GM19023 (cell line): ENCODE measurements around the gene TPT1.
"Not testable (repeated sequence)": the region's sequence is repeated elsewhere in the genome, so short reads cannot be mapped to it uniquely, and the experiment has no call there.

Experiments used
- ATAC-seq: cut with Tn5 transposase; IDR thresholded peaks from one replicate; pipeline ENCODE4 v1.9.1; 2021; ENCODE audit warnings: mild to moderate bottlenecking, moderate library complexity; ENCODE audit not compliant: unreplicated experiment

Gene TPT1

GRCh38 chr13:45306966-45307365, 34.0 kb downstream of the TPT1 start:
- ATAC-seq = no peak

GRCh38 chr13:45305079-45305478, 35.9 kb downstream of the TPT1 start:
- ATAC-seq = no peak

- no peak for ATAC-seq
These were observed 37.1 kb downstream of the TPT1 start for GRCh38 chr13:45303866-45304265.

- ATAC-seq = no peak
These were observed 38.0 kb downstream of the TPT1 start for GRCh38 chr13:45303026-45303425.

- ATAC-seq = no peak
These were observed 38.5 kb downstream of the TPT1 start for GRCh38 chr13:45302507-45302906.

- ATAC-seq = no peak
These were observed 39.7 kb downstream of the TPT1 start for GRCh38 chr13:45301263-45301662.

- ATAC-seq = no peak
These were observed 40.6 kb downstream of the TPT1 start for GRCh38 chr13:45300190-45300985.

GRCh38 chr13:45299194-45299593, 41.8 kb downstream of the TPT1 start:
- no peak for ATAC-seq

GRCh38 chr13:45298550-45298949, 42.4 kb downstream of the TPT1 start:
- not testable (repeated sequence) for ATAC-seq

- no peak for ATAC-seq
These were observed 42.8 kb downstream of the TPT1 start for GRCh38 chr13:45298206-45298505.

- ATAC-seq = no peak
These were observed 43.4 kb downstream of the TPT1 start for GRCh38 chr13:45297456-45298205.

GRCh38 chr13:45296259-45296658, 44.7 kb downstream of the TPT1 start:
- no peak for ATAC-seq

GRCh38 chr13:45295536-45295935, 45.4 kb downstream of the TPT1 start:
- no peak for ATAC-seq

GRCh38 chr13:45292176-45292575, 48.8 kb downstream of the TPT1 start:
- ATAC-seq = no peak

GRCh38 chr13:45289936-45290563, 50.9 kb downstream of the TPT1 start:
- ATAC-seq = no peak
